ENCODE measurements around the gene HLA-DRB1. TPM values are rescaled to one million over a fixed set of nuclear protein-coding genes. Genes with fewer than 3 reads are reported as not detected.
A peak's percentile ranks its signal among the peaks of the same experiment; 100 is the strongest.

The HLA-DRB1 gene
- total and polyA plus RNA-seq, 2 experiments from 2014 or later: 0.38 to 1.5 TPM

- Mint-ChIP-seq H3K9me3 (no peaks in the 10 kb centered on the region), H3K27ac (no peak within 1 kb of the TSS), H3K36me3 (ENCODE audit: low read depth) (no peaks in the 10 kb centered on the region), H3K4me3 (no peak within 1 kb of the TSS), H3K4me1 (no peaks in the 10 kb centered on the region), H3K27me3 (ENCODE audit: insufficient read depth, low read depth, poor library complexity) (no peaks in the 10 kb centered on the region)
- ATAC-seq (peak; percentile 90), DNase-seq (ENCODE audit: low spot score) (peak; percentile 56)
- Histone ChIP-seq H3K36me3 (ENCODE audit: insufficient read depth) (no peaks in the 10 kb centered on the region), H3K27me3 (ENCODE audit: insufficient read depth) (no peaks in the 10 kb centered on the region), H3K4me3 (no peak within 1 kb of the TSS), H3F3A (replicated peaks; ENCODE audit: low read depth) (no peaks in the 10 kb centered on the region), H4K20me1 (replicated peaks; ENCODE audit: insufficient read depth) (no peaks in the 10 kb centered on the region), H3K27ac (ENCODE audit: low read depth) (no peak within 1 kb of the TSS), H3K9me2 (ENCODE audit: insufficient read depth) (no peaks in the 10 kb centered on the region), H3K4me1 (ENCODE audit: insufficient read depth) (no peaks in the 10 kb centered on the region), H2AFZ (no peak within 1 kb of the TSS), H3K4me2 (no peak within 1 kb of the TSS), H3K79me2 (replicated peaks; ENCODE audit: insufficient read depth) (no peaks in the 10 kb centered on the region)
- no peak for TF ChIP-seq EZH2 (IDR thresholded peaks at IDR 0.05; ENCODE audit: low read depth, unreplicated experiment)
- TF ChIP-seq ZNF114 (CRISPR knock-in tag; IDR thresholded peaks at IDR 0.05): no peak
- TF ChIP-seq CTCF (conservative IDR thresholded peaks at IDR 0.05; ENCODE audit: low read depth in 2 of 2): no peak
- no peak for TF ChIP-seq EZH2phosphoT487 (IDR thresholded peaks at IDR 0.05; ENCODE audit: unreplicated experiment)
- no peak for TF ChIP-seq POLR2AphosphoS5 (IDR thresholded peaks at IDR 0.05; ENCODE audit: low read depth)
- TF ChIP-seq STAT1 (IDR thresholded peaks at IDR 0.05; ENCODE audit: unreplicated experiment): no peak
- TF ChIP-seq JUNB (IDR thresholded peaks at IDR 0.05; ENCODE audit: unreplicated experiment): no peak
Measured at GRCh38 chr6:32529697-32530430, 59.8 kb downstream of the HLA-DRB1 start, which contains the start of gene HLA-DRB5. Gene HLA-DRB5, minus strand, starts transcription at chr6:32530287. Its CDS starts 63 bp downstream, at chr6:32530224.

Small RNAs within 50 kb of the gene (small RNA-seq; reads per million reads assigned to genes)
- not detected for gene RNU1-61P (ENCODE audit: low replicate concordance)

Other genes starting within 250 kb of the HLA-DRB1 start
- gene TSBP1, start 217.9 kb downstream of the HLA-DRB1 start, total RNA-seq (2014; rRNA removed; shearing (Covaris generic)): not detected in 2 replicates
- gene TSBP1, start 217.9 kb downstream of the HLA-DRB1 start, polyA plus RNA-seq (2016; fragmentation: Nextera tagmentation; extraction: Ambion mirVana): 0.15 TPM in 1 of 2 replicates, not detected in the other
- not detected in 2 replicates for gene BTNL2, start 182.7 kb downstream of the HLA-DRB1 start, total RNA-seq (2014; rRNA removed; shearing (Covaris generic))
- gene BTNL2, start 182.7 kb downstream of the HLA-DRB1 start, polyA plus RNA-seq (2016; fragmentation: Nextera tagmentation; extraction: Ambion mirVana): not detected in 2 replicates
- 4.4 and 6.9 TPM in 2 replicates for gene HLA-DRA, start 150.0 kb downstream of the HLA-DRB1 start, total RNA-seq (2014; rRNA removed; shearing (Covaris generic))
- 7.7 and 10.5 TPM in 2 replicates for gene HLA-DRA, start 150.0 kb downstream of the HLA-DRB1 start, polyA plus RNA-seq (2016; fragmentation: Nextera tagmentation; extraction: Ambion mirVana)
- gene HLA-DRB5, start 59.6 kb downstream of the HLA-DRB1 start, total RNA-seq (2014; rRNA removed; shearing (Covaris generic)): not detected in 2 replicates
- gene HLA-DRB5, start 59.6 kb downstream of the HLA-DRB1 start, polyA plus RNA-seq (2016; fragmentation: Nextera tagmentation; extraction: Ambion mirVana): not detected in 2 replicates
- gene HLA-DQA1, start 47.6 kb upstream of the HLA-DRB1 start, total RNA-seq (2014; rRNA removed; shearing (Covaris generic)): not detected in 2 replicates
- gene HLA-DQA1, start 47.6 kb upstream of the HLA-DRB1 start, polyA plus RNA-seq (2016; fragmentation: Nextera tagmentation; extraction: Ambion mirVana): 0.42 and 0.49 TPM in 2 replicates
- gene HLA-DQB1, start 76.8 kb upstream of the HLA-DRB1 start, total RNA-seq (2014; rRNA removed; shearing (Covaris generic)): 4.6 and 5.7 TPM in 2 replicates
- 6.5 and 17.3 TPM in 2 replicates for gene HLA-DQB1, start 76.8 kb upstream of the HLA-DRB1 start, polyA plus RNA-seq (2016; fragmentation: Nextera tagmentation; extraction: Ambion mirVana)
- gene HLA-DQA2, start 151.5 kb upstream of the HLA-DRB1 start, total RNA-seq (2014; rRNA removed; shearing (Covaris generic)): not detected in 2 replicates
- not detected in 2 replicates for gene HLA-DQA2, start 151.5 kb upstream of the HLA-DRB1 start, polyA plus RNA-seq (2016; fragmentation: Nextera tagmentation; extraction: Ambion mirVana)
- gene HLA-DQB2, start 173.7 kb upstream of the HLA-DRB1 start, total RNA-seq (2014; rRNA removed; shearing (Covaris generic)): not detected in 2 replicates
- 0.37 TPM in 1 of 2 replicates, not detected in the other for gene HLA-DQB2, start 173.7 kb upstream of the HLA-DRB1 start, polyA plus RNA-seq (2016; fragmentation: Nextera tagmentation; extraction: Ambion mirVana)
- 0.23 TPM in 1 of 2 replicates, not detected in the other for gene HLA-DOB, start 227.2 kb upstream of the HLA-DRB1 start, total RNA-seq (2014; rRNA removed; shearing (Covaris generic))
- not detected in 2 replicates for gene HLA-DOB, start 227.2 kb upstream of the HLA-DRB1 start, polyA plus RNA-seq (2016; fragmentation: Nextera tagmentation; extraction: Ambion mirVana)
- gene TAP2, start 248.9 kb upstream of the HLA-DRB1 start, total RNA-seq (2014; rRNA removed; shearing (Covaris generic)): 9.5 and 102 TPM in 2 replicates
- 3.4 and 4.9 TPM in 2 replicates for gene TAP2, start 248.9 kb upstream of the HLA-DRB1 start, polyA plus RNA-seq (2016; fragmentation: Nextera tagmentation; extraction: Ambion mirVana)

All from GM23338 (cell line).